Measurements from ENCODE around the gene KLB.
"Not testable (repeated sequence)": the region's sequence is repeated elsewhere in the genome, so short reads cannot be mapped to it uniquely, and the experiment has no call there.

The KLB gene

DNA sequence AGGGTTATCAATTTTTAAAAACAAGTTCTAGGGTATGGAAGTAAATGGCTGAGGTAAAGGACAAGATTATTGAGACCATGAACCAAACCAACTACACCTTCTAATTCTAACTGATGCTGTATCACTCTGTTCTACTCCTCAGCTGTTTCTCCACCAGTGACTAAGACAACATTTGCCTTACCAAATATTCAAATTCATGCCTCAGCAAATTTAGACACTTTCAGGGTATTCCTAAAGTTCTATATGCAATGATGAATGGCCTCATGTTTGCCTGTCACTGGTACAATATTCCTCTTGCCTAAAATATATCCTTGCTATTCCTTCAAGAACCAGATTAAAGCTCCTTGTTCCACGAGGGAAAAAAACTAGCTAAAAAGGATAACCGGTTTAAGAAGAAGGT is 47.0 kb downstream of the KLB start:
- DNase-seq: no peak
- in situ Hi-C loops (cut with HindIII; ENCODE audit: low pct_ligation_motif_present, low pct_unique_long_range_greater_than_20kb, low sequenced_read_pairs): no loop called here

DNA sequence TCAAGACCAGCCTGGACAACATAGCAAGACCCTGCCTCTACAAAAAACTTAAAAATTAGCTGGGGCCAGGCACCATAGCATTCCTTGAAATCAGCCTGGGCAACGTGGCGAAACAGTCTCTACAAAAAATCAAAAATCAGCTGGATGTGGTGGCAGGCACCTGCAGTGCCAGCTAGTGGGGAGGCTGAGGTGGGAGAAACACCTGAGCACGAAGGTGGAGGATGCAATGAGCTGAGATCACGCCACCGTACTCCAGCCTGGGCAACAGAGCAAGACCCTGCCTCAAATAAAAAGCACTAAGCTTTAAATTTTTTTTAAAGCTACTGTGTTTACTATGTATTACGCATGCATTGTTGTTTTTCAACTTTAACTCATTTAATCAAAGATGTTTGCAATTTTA is 48.8 kb downstream of the KLB start:
- in situ Hi-C loops (cut with HindIII; ENCODE audit: low pct_ligation_motif_present, low pct_unique_long_range_greater_than_20kb, low sequenced_read_pairs): no loop called here

DNA sequence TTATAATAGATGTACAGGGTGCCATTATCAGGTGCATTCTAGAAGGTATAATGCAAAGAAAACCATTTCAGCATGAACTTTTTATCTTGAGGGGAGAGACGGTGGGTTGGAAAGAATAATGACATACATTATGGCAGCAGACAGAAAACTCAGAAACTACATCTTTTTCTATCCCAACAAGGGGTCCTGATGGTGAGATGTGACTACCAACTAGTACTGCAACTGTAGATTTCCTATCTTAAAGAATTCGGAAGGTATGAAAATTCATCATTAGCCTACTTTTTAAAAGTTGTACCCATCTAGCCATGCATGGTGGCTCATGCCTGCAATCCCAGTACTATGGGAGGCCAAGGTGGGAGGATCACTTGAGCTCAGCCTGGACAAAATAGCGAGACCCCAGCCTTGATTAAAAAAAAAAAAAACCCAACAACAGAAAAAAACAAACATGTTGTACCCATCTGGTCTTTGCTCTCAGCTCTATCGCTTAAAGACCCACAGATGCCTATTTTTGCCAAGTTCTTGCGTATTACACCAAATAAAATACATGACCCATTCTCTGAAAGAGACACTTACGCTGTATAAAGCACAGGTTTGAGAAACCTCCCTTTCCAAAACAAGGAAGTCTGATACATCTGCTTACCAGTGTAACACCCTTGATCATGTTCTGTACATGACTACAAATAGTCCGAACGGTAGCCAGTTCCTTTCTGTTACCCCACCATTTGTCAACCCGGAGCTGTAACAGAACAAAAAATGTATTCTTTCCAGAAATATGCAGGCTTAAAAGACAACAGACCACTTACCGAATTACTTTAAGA is 50.4 kb downstream of the KLB start:
- in situ Hi-C loops (cut with HindIII; ENCODE audit: low pct_ligation_motif_present, low pct_unique_long_range_greater_than_20kb, low sequenced_read_pairs): no loop called here

More for the DNA sequence above, 48.8 kb downstream of the KLB start:
- no peak for DNase-seq

DNA sequence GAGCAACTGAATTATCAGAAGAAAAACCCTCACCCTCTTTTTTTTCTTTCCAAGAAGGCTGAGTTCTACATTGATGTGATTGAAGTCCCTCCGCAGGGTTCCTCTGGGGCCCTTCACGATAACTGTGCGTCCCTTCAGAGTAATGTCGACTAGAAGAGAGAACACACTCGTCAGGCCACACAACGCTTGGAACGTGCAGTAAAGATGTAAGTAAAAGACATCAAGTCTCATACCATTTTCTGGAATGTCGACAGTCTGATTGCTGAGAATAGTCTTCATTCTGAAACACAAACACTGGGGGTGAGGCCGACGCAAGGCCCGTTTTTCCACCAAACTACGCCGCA is 51.4 kb downstream of the KLB start:
- DNase-seq; in situ Hi-C loops (cut with HindIII; ENCODE audit: low pct_ligation_motif_present, low pct_unique_long_range_greater_than_20kb, low sequenced_read_pairs): not testable (repeated sequence)

More for the DNA sequence above, 50.4 kb downstream of the KLB start:
- DNase-seq: no peak

DNA sequence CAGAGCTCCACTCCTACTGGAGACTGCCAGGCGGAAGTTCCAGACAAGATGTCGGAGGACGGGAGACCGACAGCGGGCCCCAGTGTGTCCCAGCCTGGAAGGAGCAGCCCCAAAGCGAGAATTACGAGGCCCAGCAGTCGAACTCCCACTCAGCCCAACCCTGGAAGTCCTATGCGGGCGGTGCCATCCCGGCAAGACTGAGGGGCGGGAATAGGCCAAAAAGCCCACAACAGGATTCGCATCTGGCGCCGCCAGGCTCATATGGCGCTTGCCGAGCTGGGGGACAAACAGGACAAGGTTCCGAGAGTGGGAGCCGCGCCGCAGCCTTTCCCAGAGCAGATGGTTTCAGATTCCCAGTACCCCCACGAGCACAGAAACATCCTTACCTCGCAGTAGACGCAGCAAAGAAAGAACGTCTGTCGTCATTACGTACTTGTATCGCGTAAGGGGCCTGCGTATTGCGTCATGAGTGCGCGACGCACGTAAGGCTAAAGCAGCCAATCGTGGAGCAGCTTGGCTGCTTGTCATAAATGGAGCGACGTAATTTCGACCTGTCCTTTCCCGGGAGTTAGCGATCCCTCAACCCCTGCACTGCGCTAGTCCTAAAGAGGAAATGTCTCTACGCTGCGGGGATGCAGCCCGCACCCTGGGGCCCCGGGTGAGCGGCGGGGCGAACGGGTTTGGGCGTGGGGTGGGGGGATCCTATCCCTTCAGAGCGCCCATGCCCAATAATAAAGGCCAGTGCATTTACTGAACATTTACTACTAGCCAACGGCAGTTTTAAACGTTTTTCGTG is 52.0 kb downstream of the KLB start, which contains the start of the genes LIAS and RPL9:
Gene LIAS, plus strand, starts transcription at position 552 of the 796 bp plus-strand sequence. Its CDS starts 62 bp downstream, at position 614.
Gene RPL9, minus strand, starts transcription at position 418 of the 796 bp plus-strand sequence. CDS start 483 bp downstream, outside the sequence.
- in situ Hi-C loops (cut with HindIII; ENCODE audit: low pct_ligation_motif_present, low pct_unique_long_range_greater_than_20kb, low sequenced_read_pairs): no loop called here

DNA sequence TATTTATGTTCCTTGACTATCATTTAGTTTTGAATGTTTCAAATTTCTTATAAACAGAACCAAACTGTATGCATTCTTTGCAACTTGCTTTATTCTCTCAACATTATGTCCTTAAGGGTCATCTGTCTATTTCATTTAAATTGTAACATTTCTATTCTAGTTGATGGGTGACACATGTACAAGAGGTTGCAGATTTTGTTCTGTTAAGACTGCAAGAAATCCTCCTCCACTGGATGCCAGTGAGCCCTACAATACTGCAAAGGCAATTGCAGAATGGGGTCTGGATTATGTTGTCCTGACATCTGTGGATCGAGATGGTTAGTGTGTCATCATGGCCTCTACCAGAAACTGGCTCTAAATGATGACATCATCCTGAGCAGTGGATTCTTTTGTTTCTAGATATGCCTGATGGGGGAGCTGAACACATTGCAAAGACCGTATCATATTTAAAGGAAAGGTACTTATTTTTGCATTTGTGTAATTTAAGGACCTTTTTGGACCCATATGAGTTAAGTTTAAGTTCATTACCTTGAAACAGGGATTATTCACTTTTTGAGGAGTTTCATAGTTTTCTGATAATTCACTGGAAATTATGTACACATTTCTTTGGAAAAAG is 58.3 kb downstream of the KLB start:
- in situ Hi-C loops (cut with HindIII; ENCODE audit: low pct_ligation_motif_present, low pct_unique_long_range_greater_than_20kb, low sequenced_read_pairs): no loop called here

More for the DNA sequence above, 52.0 kb downstream of the KLB start, which contains the start of the genes LIAS and RPL9:
- DNase-seq: peak; percentile 98

DNA sequence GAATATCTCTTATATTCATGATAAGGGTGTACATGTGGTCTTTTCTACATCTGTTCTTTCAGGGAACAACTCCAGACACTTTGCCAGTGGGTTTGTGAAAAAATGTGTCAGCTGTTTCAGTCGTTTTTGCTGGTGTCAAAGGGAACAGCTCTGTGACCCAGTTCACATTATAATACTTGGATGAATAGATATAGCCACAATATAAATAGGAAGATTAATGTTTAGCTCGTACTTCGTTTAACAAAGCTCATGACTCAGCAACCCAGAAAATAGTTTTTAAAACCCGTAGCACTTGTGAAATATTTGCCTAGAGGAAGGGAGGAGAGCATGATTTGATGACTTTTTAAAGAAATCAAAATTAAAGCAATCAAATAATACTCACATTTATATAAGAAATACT is 60.0 kb downstream of the KLB start:
- DNase-seq: peak; percentile 83
- in situ Hi-C loops (cut with HindIII; ENCODE audit: low pct_ligation_motif_present, low pct_unique_long_range_greater_than_20kb, low sequenced_read_pairs): no loop called here

More for the DNA sequence above, 58.3 kb downstream of the KLB start:
- peak; percentile 85 for DNase-seq

DNA sequence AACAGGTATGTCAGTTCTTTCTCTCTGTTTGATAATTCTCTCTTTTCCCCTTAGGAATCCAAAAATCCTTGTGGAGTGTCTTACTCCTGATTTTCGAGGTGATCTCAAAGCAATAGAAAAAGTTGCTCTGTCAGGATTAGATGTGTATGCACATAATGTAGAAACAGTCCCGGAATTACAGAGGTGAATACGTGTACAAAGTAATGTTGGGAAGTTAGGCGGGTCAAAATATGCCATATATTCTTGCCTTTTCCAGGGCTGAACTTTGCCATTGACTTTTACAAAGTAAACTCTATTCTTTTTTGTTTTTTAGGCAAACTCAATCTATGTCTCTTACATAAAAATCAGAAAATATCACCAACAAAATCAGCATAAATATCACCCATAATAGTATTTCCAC is 60.7 kb downstream of the KLB start:
- in situ Hi-C loops (cut with HindIII; ENCODE audit: low pct_ligation_motif_present, low pct_unique_long_range_greater_than_20kb, low sequenced_read_pairs): no loop called here
- no peak for DNase-seq

DNA sequence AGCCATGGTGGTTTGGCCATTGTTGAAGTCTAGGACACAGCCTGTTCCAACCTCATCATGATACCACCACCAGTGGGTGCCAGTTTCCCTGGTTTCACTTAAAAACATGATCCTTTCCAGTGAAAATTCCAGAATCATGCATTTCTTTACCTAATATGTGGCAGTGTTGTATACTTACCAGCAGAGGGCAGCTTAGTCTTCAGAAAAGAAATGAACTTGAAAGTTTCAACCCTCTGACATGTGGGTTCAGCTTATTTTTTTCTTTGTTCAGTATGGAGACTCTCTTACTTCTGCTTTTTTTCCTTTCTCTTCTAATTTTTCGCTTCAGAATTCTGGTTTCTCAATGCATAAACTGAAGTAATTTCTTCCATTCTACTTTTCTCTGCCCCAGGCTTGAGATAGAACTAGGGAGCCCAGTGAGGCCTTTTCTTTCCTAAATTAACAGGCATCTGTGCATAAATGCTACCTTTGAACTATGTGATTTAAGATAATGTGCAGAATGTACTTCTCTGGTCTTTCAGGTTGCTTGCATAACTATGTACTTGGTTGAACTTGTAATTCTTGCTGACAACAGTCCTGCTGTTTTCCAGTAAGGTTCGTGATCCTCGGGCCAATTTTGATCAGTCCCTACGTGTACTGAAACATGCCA is 62.8 kb downstream of the KLB start:
- DNase-seq: peak; percentile 86
- in situ Hi-C loops (cut with HindIII; ENCODE audit: low pct_ligation_motif_present, low pct_unique_long_range_greater_than_20kb, low sequenced_read_pairs): no loop called here

DNA sequence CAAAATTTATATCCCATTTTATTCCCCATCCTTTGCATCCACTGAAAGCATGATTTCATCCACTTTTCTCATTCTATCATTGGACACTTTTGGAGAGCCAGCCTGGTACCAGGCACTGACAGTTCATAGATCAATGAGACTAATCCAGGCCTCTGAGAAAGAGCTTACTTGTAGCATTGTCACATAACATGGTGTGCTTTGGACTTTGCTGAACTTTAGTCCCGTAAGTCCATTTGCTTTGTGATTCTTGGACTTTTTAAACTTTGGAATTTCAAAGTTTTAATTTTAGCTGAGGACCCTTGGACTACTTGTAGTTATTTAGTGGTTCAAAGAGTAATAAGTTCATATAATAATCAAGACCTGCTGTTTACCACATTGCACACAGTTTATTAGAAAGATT is 63.7 kb downstream of the KLB start:
- in situ Hi-C loops (cut with HindIII; ENCODE audit: low pct_ligation_motif_present, low pct_unique_long_range_greater_than_20kb, low sequenced_read_pairs): no loop called here
- no peak for DNase-seq

DNA sequence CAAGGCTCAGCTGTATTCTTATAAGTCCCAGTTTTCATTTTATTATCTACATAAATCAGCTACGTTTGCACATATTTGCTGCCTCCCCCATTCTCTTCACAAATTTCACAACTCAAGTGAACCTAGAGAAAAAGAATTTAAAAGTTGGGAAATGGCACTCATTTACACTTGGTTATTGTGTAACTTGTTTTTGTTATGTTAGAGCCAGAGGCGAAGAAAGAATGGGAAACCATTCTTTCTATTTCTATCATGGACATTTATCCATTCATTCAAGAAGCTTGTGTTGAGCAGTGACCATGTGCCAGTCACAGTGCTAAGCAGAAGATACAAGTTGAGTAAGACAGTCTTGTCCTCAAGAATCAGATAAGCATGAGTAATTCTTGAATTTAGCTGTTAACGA is 65.7 kb downstream of the KLB start:
- in situ Hi-C loops (cut with HindIII; ENCODE audit: low pct_ligation_motif_present, low pct_unique_long_range_greater_than_20kb, low sequenced_read_pairs): no loop called here
- DNase-seq: no peak

DNA sequence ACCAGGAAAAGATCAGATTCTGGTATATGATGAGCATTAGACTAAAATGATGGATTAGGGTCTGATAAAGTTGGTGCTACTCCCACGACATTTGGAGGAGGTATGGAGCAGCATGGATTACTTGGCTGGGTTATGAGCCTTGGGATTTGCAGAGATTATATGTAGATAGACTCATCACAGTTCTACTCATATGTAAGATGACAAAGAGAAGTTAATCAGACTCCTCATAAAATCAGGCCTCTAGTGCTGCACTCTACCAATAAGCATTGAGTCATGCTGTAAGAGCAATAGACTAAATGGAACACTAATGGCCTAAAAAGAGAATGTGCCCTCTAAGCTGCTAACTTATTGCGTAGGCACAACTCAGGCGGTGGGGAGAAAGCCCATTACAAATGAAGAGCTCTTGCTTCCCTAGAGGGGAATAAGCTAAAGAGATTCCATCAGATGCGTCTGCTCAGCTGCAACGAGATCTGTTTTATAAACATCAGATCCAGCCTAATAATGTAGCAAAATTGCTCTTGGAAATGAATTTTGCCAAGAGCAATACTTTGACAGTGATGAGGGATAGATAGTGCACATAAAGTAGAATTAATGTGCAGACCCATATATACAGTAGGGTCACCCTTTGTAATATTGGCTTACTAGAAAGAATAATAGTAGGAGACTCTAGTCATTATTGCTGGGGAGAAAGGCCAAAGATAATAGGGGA is 69.6 kb downstream of the KLB start:
- no peak for DNase-seq
- in situ Hi-C loops (cut with HindIII; ENCODE audit: low pct_ligation_motif_present, low pct_unique_long_range_greater_than_20kb, low sequenced_read_pairs): no loop called here

DNA sequence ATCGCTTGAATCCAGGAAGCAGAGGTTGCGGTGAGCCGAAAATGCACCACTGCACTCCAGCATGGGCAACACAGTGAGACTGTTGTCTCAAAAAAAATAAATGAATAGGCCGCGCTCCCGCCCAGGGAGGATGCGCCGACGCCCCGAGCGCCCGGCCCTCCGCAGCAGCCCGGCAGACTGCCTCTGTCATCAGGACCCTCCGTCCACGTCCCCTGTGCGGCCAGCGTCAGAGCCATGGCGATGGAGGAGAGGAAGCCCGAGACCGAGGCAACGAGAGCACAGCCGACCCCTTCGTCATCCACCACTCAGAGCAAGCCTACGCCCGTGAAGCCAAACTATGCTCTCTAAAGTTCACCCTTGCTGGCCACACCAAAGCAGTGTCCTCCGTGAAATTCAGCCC is 73.5 kb downstream of the KLB start:
- no peak for DNase-seq
- in situ Hi-C loops (cut with HindIII; ENCODE audit: low pct_ligation_motif_present, low pct_unique_long_range_greater_than_20kb, low sequenced_read_pairs): no loop called here

DNA sequence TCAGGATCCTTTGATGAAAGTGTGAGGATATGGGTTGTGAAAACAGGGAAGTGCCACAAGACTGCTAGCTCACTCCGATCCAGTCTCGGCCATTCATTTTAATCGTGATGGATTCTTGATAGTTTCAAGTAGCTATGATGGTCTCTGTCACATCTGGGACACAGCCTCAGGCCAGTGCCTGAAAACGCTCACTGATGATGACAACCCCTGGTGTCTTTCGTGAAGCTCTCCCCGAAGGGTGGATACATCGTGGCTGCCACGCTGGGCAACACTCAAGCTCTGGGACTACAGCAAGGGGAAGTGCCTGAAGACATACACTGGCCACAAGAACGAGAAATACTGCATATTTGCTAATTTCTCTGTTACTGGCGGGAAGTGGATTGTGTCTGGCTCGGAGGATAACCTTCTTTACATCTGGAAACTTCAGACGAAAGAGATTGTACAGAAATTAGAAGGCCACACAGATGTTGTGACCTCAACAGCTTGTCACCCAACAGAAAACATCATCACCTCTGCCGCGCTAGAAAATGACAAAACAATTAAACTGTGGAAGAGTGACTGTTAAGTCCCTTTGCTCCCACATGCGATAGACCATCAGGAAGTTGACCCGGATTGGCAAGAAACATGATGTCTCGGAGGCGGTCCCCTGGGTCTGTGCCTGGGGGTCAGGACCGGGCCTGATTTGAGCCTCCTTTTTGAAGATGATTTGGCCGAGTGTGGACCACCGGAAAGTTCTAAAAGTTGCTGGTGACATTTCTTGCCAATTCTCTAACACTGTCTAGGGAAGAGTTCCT is 74.4 kb downstream of the KLB start:
- in situ Hi-C loops (cut with HindIII; ENCODE audit: low pct_ligation_motif_present, low pct_unique_long_range_greater_than_20kb, low sequenced_read_pairs): no loop called here

DNA sequence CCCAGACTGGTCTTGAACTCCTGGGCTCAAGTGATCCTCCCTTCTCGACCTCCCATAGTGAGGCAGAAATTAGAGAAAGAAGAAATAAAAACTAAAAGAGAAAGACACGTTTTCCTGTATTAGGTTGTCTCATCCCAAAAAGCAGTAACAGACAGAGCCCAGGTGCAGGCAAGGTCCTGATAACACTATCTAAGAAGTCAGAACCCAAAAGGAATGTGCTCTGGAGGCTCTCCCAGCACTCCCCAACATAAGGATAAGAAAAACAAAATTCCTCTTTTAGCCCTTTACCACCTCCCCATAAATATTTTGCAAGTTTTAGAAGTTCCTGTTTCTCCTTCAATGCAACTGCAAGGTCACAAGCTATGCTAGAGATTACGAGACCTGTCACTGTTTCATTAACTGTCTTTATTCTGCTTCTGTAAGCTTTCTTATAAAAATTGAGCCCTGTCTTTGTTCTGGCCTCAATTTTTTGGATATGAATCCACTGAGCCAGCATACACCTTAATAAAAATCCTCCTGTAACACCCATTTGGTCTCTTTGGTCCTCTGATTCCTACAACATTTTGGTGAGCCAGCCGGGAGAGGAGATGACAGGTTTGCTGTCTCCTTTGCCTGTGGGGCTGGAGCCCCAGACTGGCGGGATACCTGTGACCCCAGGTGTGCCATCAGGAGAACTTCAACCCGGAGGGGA is 78.0 kb downstream of the KLB start:
- in situ Hi-C loops (cut with HindIII; ENCODE audit: low pct_ligation_motif_present, low pct_unique_long_range_greater_than_20kb, low sequenced_read_pairs): no loop called here
- no peak for DNase-seq

More for the DNA sequence above, 74.4 kb downstream of the KLB start:
- no peak for DNase-seq

DNA sequence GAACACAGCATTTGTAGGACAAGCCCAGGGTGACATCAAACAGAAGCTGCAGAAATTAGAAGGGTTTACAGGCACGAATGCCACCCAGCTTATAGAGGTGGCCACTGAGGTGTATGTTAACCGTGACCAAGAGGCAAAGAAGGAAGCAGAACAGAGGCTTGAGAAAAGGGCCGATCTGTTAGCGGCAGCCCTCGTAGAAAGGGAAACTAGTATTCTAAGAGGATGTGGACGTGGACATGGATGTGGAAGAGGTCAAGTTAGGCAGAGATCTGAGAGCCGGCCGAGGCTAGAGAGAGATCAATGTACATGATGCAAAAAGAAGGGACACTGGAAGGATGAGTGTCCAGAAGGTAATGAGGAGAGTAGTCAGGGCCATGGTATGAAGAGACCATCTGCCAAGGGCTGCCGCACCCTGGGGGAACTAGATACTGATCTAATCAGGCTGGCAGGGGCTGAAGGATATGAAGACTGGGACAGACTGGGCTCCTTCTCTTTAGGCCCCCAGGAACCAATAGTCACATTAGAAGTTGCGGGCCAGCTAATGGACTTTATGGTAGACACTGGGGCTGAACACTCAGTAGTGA is 79.6 kb downstream of the KLB start:
- in situ Hi-C loops (cut with HindIII; ENCODE audit: low pct_ligation_motif_present, low pct_unique_long_range_greater_than_20kb, low sequenced_read_pairs): no loop called here
- no peak for DNase-seq
